HEK293T (cell line): ENCODE results near the gene ATP2B2.

Experiments used
- ARNT ChIP-seq: fragments of 450-650 bp; IDR thresholded peaks from 2 replicates; pipeline ENCODE4 v1.6.1; 2017; ENCODE audit warnings: mild to moderate bottlenecking
- CTBP1 ChIP-seq: fragments of 450-650 bp; IDR thresholded peaks from 2 replicates; pipeline ENCODE4 v1.6.1; 2016; ENCODE audit warnings: borderline replicate concordance
- ELF4 ChIP-seq: fragments of 450-650 bp; IDR thresholded peaks from 2 replicates; pipeline ENCODE4 v1.6.1; 2017; ENCODE audit warnings: antibody characterized with exemption
- HDGF ChIP-seq: fragments of 450-650 bp; IDR thresholded peaks from 2 replicates; pipeline ENCODE4 v1.6.1; 2017; ENCODE audit warnings: antibody characterized with exemption, borderline replicate concordance
- LEF1 ChIP-seq: fragments of 450-650 bp; IDR thresholded peaks from 2 replicates; pipeline ENCODE4 v1.6.1; 2017; ENCODE audit warnings: mild to moderate bottlenecking, borderline replicate concordance
- NFRKB ChIP-seq: fragments of 450-650 bp; IDR thresholded peaks from 2 replicates; pipeline ENCODE4 v1.6.1; 2016; ENCODE audit warnings: mild to moderate bottlenecking, moderate library complexity
- TARDBP ChIP-seq: fragments of 450-650 bp; IDR thresholded peaks from 2 replicates; pipeline ENCODE4 v1.6.1; 2016
- ZNF384 ChIP-seq: fragments of 450-650 bp; IDR thresholded peaks from 2 replicates; pipeline ENCODE4 v1.6.1; 2016

- TF ChIP-seq HDGF (no peak), ELF4 (no peak), TARDBP (no peak), NFRKB (no peak), ARNT (no peak), LEF1 (no peak), ZNF384 (no peak), CTBP1 (no peak)
Measured at GRCh38 chr3:10353160-10353559, 152.2 kb downstream of the ATP2B2 start.
